Right atrium auricular region (tissue), 2 donors: ENCODE data around the gene CALML5. TPM values are rescaled to one million over a fixed set of nuclear protein-coding genes. Genes with fewer than 3 reads are reported as not detected.
A peak's percentile ranks its signal among the peaks of the same experiment; 100 is the strongest.

Source experiments
- DNase-seq: peaks from one replicate; pipeline ENCODE4 v3.0.0-alpha.2; 2019; ENCODE audit warnings: low spot score
- H3K27ac ChIP-seq, 2 donors: fragments of 200-600 bp; sonication (generic); 1 replicate in 1 of 2; 2 replicates in 1 of 2; pipeline ENCODE4 v1.5.1; 2016 to 2019
- H3K27me3 ChIP-seq, 2 donors: fragments of 200-600 bp; sonication (generic); one replicate each; pipeline versions ENCODE4 v1.5.1 to v1.6.0; 2017 to 2019
- H3K36me3 ChIP-seq: fragments of 200-600 bp; sonication (generic); one replicate; pipeline ENCODE4 v1.5.1; 2016
- H3K4me1 ChIP-seq, 2 donors: fragments of 200-600 bp; sonication (generic); one replicate each; pipeline versions ENCODE4 v1.5.1 to v1.6.0; 2017 to 2019
- H3K4me3 ChIP-seq, 2 donors: fragments of 200-600 bp; sonication (generic); 1 replicate in 1 of 2; 2 replicates in 1 of 2; pipeline ENCODE4 v1.5.1; 2017 to 2019; ENCODE audit warnings: mild to moderate bottlenecking in 1 of 2, moderate library complexity in 1 of 2
- H3K9me3 ChIP-seq, 2 donors: fragments of 200-600 bp; sonication (generic); one replicate each; pipeline ENCODE4 v1.5.1; 2019
- CTCF ChIP-seq, 2 donors: fragments of 200-600 bp; sonication (generic); IDR thresholded peaks; one replicate each; pipeline ENCODE4 v1.5.1; 2019; ENCODE audit warnings: antibody characterized with exemption in 2 of 2
- total RNA-seq, 2 donors: library from RNA; depleted of rRNA; stranded (reverse); fragments of >200 nt; gene quantifications; one replicate each; pipeline ENCODE4 v1.1.0, GENCODE V29; 2016

The CALML5 gene
- total RNA-seq, 2 donors from 2014 or later = not detected

GRCh38 chr10:5456563-5456962 is 42.8 kb downstream of the CALML5 start:
- TF ChIP-seq CTCF (IDR thresholded peaks at IDR 0.05) = no peak
- no peaks in the 10 kb centered on the region for H3K4me1 ChIP-seq
- H3K36me3 ChIP-seq = peaks cover 53% of the 10 kb centered on the region
- H3K27ac ChIP-seq = no peak overlapping the region
- no peaks in the 10 kb centered on the region for H3K27me3 ChIP-seq
- DNase-seq = no peak
- H3K9me3 ChIP-seq = no peaks in the 10 kb centered on the region
- H3K4me3 ChIP-seq = no peak overlapping the region

GRCh38 chr10:5453749-5454489 is 45.5 kb downstream of the CALML5 start:
- TF ChIP-seq CTCF (IDR thresholded peaks at IDR 0.05) = no peak
- H3K36me3 ChIP-seq = peaks cover 53% of the 10 kb centered on the region
- DNase-seq = no peak
- no peaks in the 10 kb centered on the region for H3K27me3 ChIP-seq
- no peaks in the 10 kb centered on the region for H3K9me3 ChIP-seq
- no peaks in the 10 kb centered on the region for H3K4me1 ChIP-seq
- no peak overlapping the region for H3K27ac ChIP-seq
- H3K4me3 ChIP-seq = no peak overlapping the region

- Histone ChIP-seq H3K9me3 (no peaks in the 10 kb centered on the region), H3K27ac (peak overlapping the region in 1 of 2 donors; percentile 25), H3K4me3 (no peak overlapping the region), H3K4me1 (no peaks in the 10 kb centered on the region), H3K36me3 (peaks cover 39% of the 10 kb centered on the region), H3K27me3 (no peaks in the 10 kb centered on the region)
- no peak for DNase-seq
- no peak for TF ChIP-seq CTCF (IDR thresholded peaks at IDR 0.05)
Observed at GRCh38 chr10:5450605-5451384, 48.6 kb downstream of the CALML5 start.

GRCh38 chr10:5449823-5450222 is 49.5 kb downstream of the CALML5 start:
- Histone ChIP-seq H3K4me1 (no peaks in the 10 kb centered on the region), H3K36me3 (peaks cover 30% of the 10 kb centered on the region), H3K27me3 (no peaks in the 10 kb centered on the region), H3K9me3 (no peaks in the 10 kb centered on the region), H3K27ac (peak overlapping the region in 1 of 2 donors; percentile 25), H3K4me3 (peak overlapping the region in 1 of 2 donors; percentile 46)
- peak; percentile 64 for DNase-seq
- no peak for TF ChIP-seq CTCF (IDR thresholded peaks at IDR 0.05)

- Histone ChIP-seq H3K4me3 (peak overlapping the region in 1 of 2 donors; percentile 46), H3K4me1 (no peaks in the 10 kb centered on the region), H3K9me3 (no peaks in the 10 kb centered on the region), H3K36me3 (peaks cover 24% of the 10 kb centered on the region), H3K27ac (peak overlapping the region; percentile 17 to 25), H3K27me3 (no peaks in the 10 kb centered on the region)
- TF ChIP-seq CTCF (IDR thresholded peaks at IDR 0.05) = no peak
- no peak for DNase-seq
Observed at GRCh38 chr10:5449227-5449626, 50.1 kb downstream of the CALML5 start.

Other genes starting within 250 kb of the CALML5 start
- gene UCN3, start 134.6 kb downstream of the CALML5 start, total RNA-seq = not detected
- gene TUBAL3, start 94.7 kb downstream of the CALML5 start, total RNA-seq = 1 to 10 TPM in 1 of 2 donors, not detected in 1; 1.7 TPM
- 10 to 100 TPM; 12.8 to 19.8 TPM for gene NET1, start 87.0 kb downstream of the CALML5 start, total RNA-seq
- gene CALML3, start 25.4 kb upstream of the CALML5 start, total RNA-seq = not detected
- gene ASB13, start 167.0 kb upstream of the CALML5 start, total RNA-seq = 10 to 100 TPM; 10.5 to 14.3 TPM
- gene TASOR2, start 185.3 kb upstream of the CALML5 start, total RNA-seq = 10 to 100 TPM; 41.7 to 47.3 TPM